GM12872 (cell line): ENCODE data around the gene HAPLN2.

Experiments
- CTCF ChIP-seq: IDR thresholded peaks from 3 replicates; pipeline ENCODE4 v1.5.1; 2011; ENCODE audit warnings: low read depth, mild to moderate bottlenecking, low read length, moderate library complexity; ENCODE audit not compliant: insufficient read depth

The HAPLN2 gene

GRCh38 chr1:156594190-156594589, 25.0 kb upstream of the HAPLN2 start:
- TF ChIP-seq CTCF = no peak

- TF ChIP-seq CTCF = no peak
Observed at GRCh38 chr1:156595016-156595415, 24.2 kb upstream of the HAPLN2 start.

GRCh38 chr1:156596426-156596825, 22.8 kb upstream of the HAPLN2 start:
- no peak for TF ChIP-seq CTCF

- no peak for TF ChIP-seq CTCF
Observed at GRCh38 chr1:156598125-156598524, 21.1 kb upstream of the HAPLN2 start.

GRCh38 chr1:156598731-156599432, 20.3 kb upstream of the HAPLN2 start:
- no peak for TF ChIP-seq CTCF

- peak; percentile 33; the same call in 1 of the 3 replicates for TF ChIP-seq CTCF
Observed at GRCh38 chr1:156599811-156600210, 19.4 kb upstream of the HAPLN2 start.

- no peak for TF ChIP-seq CTCF
Observed at GRCh38 chr1:156600733-156601121, 18.5 kb upstream of the HAPLN2 start.
